HepG2 (cell line): Measurements from ENCODE around the gene TPD52L2. TPM values are rescaled to one million over a fixed set of nuclear protein-coding genes. Genes with fewer than 3 reads are reported as not detected.

Experiments used
- ARID3A ChIP-seq: IDR thresholded peaks from 2 replicates; pipeline ENCODE4 v1.6.1; 2012; ENCODE audit warnings: low read depth, low read length, improper control_type of control experiment
- CHD2 ChIP-seq: IDR thresholded peaks from 2 replicates; pipeline ENCODE4 v1.6.1; 2011; ENCODE audit warnings: low read depth, low read length, improper control_type of control experiment
- CSRNP1 ChIP-seq: sonication (generic); formaldehyde crosslinking; IDR thresholded peaks from 2 replicates; pipeline ENCODE4 v1.8.1; 2023; ENCODE audit warnings: mild to moderate bottlenecking, missing genetic modification reagents
- E2F5 ChIP-seq: sonication (generic); formaldehyde crosslinking; conservative IDR thresholded peaks from 2 replicates; pipeline ENCODE4 v1.4.0; 2020; ENCODE audit warnings: missing genetic modification reagents
- FOXC1 ChIP-seq: sonication (generic); formaldehyde crosslinking; IDR thresholded peaks from 2 replicates; pipeline ENCODE4 v1.8.0; 2022; ENCODE audit warnings: mild to moderate bottlenecking, missing genetic modification reagents, borderline replicate concordance
- HIVEP1 ChIP-seq: sonication (generic); formaldehyde crosslinking; IDR thresholded peaks from 2 replicates; pipeline ENCODE4 v1.4.0; 2020; ENCODE audit warnings: mild to moderate bottlenecking, missing genetic modification reagents
- HOXA7 ChIP-seq: sonication (generic); formaldehyde crosslinking; IDR thresholded peaks from 2 replicates; pipeline ENCODE4 v1.8.1; 2022; ENCODE audit warnings: mild to moderate bottlenecking, missing genetic modification reagents, moderate library complexity
- JUNB ChIP-seq: sonication (generic); formaldehyde crosslinking; IDR thresholded peaks from 2 replicates; pipeline ENCODE4 v1.8.0; 2022; ENCODE audit warnings: missing genetic modification reagents, mild to moderate bottlenecking, borderline replicate concordance
- MTA3 ChIP-seq: sonication (generic); formaldehyde crosslinking; IDR thresholded peaks from 2 replicates; pipeline ENCODE4 v1.4.0; 2020; ENCODE audit warnings: missing genetic modification reagents
- RBFOX2 ChIP-seq: fragments of 200-400 bp; formaldehyde crosslinking; IDR thresholded peaks from 2 replicates; pipeline ENCODE4 v1.6.1; 2017; ENCODE audit warnings: low read depth, mild to moderate bottlenecking, low read length
- RFXANK ChIP-seq: IDR thresholded peaks from 2 replicates; pipeline ENCODE4 v1.6.1; 2016
- SYNCRIP ChIP-seq: fragments of 200-400 bp; formaldehyde crosslinking; IDR thresholded peaks from 2 replicates; pipeline ENCODE4 v1.6.1; 2018; ENCODE audit warnings: mild to moderate bottlenecking, low read depth, low read length; ENCODE audit not compliant: insufficient read depth
- ZFP41 ChIP-seq: sonication (generic); formaldehyde crosslinking; IDR thresholded peaks from 2 replicates; pipeline ENCODE4 v1.4.0; 2020; ENCODE audit warnings: mild to moderate bottlenecking, missing genetic modification reagents, borderline replicate concordance
- ZFP90 ChIP-seq: sonication (generic); formaldehyde crosslinking; IDR thresholded peaks from 2 replicates; pipeline ENCODE4 v1.8.0; 2022; ENCODE audit warnings: missing genetic modification reagents, mild to moderate bottlenecking, inconsistent platforms, borderline replicate concordance
- ZNF121 ChIP-seq: sonication (generic); formaldehyde crosslinking; IDR thresholded peaks from 2 replicates; pipeline ENCODE4 v1.5.0; 2020; ENCODE audit warnings: mild to moderate bottlenecking, missing genetic modification reagents
- ZNF205 ChIP-seq: IDR thresholded peaks from 2 replicates; pipeline ENCODE4 v1.6.1; 2018; ENCODE audit warnings: missing biosample characterization, missing genetic modification reagents
- ZNF207 ChIP-seq: fragments of 450-650 bp; IDR thresholded peaks from 2 replicates; pipeline ENCODE4 v1.6.1; 2016; ENCODE audit warnings: antibody characterized with exemption, borderline replicate concordance
- ZNF546 ChIP-seq: sonication (generic); formaldehyde crosslinking; conservative IDR thresholded peaks from 2 replicates; pipeline ENCODE4 v1.8.1; 2023; ENCODE audit warnings: mild to moderate bottlenecking, missing genetic modification reagents
- ZNF609 ChIP-seq: sonication (generic); formaldehyde crosslinking; IDR thresholded peaks from 2 replicates; pipeline ENCODE4 v1.4.0; 2020; ENCODE audit warnings: mild to moderate bottlenecking, missing genetic modification reagents, borderline replicate concordance
- ZNF777 ChIP-seq: sonication (generic); formaldehyde crosslinking; IDR thresholded peaks from 2 replicates; pipeline ENCODE4 v1.4.0; 2020; ENCODE audit warnings: missing genetic modification reagents
- ZSCAN20 ChIP-seq: sonication (generic); formaldehyde crosslinking; IDR thresholded peaks from 2 replicates; pipeline ENCODE4 v1.4.0; 2020; ENCODE audit warnings: missing genetic modification reagents, mild to moderate bottlenecking, borderline replicate concordance
- polyA plus RNA-seq, 8 experiments: library from polyadenylated mRNA; depleted of rRNA in 3 of 8; stranded (reverse) in 7 of 8; unstranded in 1 of 8; fragments of >200 nt; fragmentation: Illumina TruSeq in 4 of 8; extraction: Trizol in 4 of 8; gene quantifications; 2 replicates each; pipeline versions ENCODE4 v1.2.1 to v1.2.3, GENCODE V29; 2011 to 2016; ENCODE audit warnings: low read depth in 4 of 8, missing spikeins in 1 of 8, mixed read lengths in 1 of 8; ENCODE audit not compliant: insufficient read depth in 1 of 8
- total RNA-seq, 5 experiments: library from RNA; depleted of rRNA; stranded (reverse); fragments of >200 nt; fragmentation: Illumina TruSeq; extraction: Trizol; gene quantifications; 2 replicates each; pipeline ENCODE4 v1.2.3, GENCODE V29; 2016; ENCODE audit warnings: low read depth in 1 of 5

The TPD52L2 gene
- total and polyA plus RNA-seq, 2 of the 13 experiments (the other 11 are each of a cell fraction or from before 2014, with no cell fraction given): 156 to 184 TPM

- peak; percentile 22; the same call in 1 of the 2 replicates for TF ChIP-seq ZNF609 (CRISPR knock-in tag)
- peak; percentile 73 for TF ChIP-seq RBFOX2
- TF ChIP-seq ZFP90 (CRISPR knock-in tag): 0 out of 2 replicates have a peak, but pooled peaks have one; percentile 36
- no peak for TF ChIP-seq ZNF207
- no peak for TF ChIP-seq ARID3A
- no peak for TF ChIP-seq SYNCRIP
- TF ChIP-seq ZSCAN20 (CRISPR knock-in tag): peak; percentile 69; the same call in 1 of the 2 replicates
- TF ChIP-seq E2F5 (CRISPR knock-in tag): no peak; the same call in 1 of the 2 replicates
- TF ChIP-seq FOXC1 (CRISPR knock-in tag): no peak; the same call in none of the 2 replicates
- TF ChIP-seq ZNF777: peak; percentile 99
- TF ChIP-seq HOXA7 (CRISPR knock-in tag): no peak
- peak; percentile 69; the same call in 1 of the 2 replicates for TF ChIP-seq CSRNP1 (CRISPR knock-in tag)
- no peak; the same call in 1 of the 2 replicates for TF ChIP-seq HIVEP1
- no peak; the same call in 1 of the 2 replicates for TF ChIP-seq ZFP41
- TF ChIP-seq RFXANK (CRISPR knock-in tag): no peak
- TF ChIP-seq ZNF121: peak; percentile 65; the same call in 1 of the 2 replicates
- no peak for TF ChIP-seq ZNF546 (CRISPR knock-in tag)
- no peak for TF ChIP-seq JUNB
- no peak for TF ChIP-seq MTA3
- TF ChIP-seq ZNF205 (CRISPR knock-in tag): no peak
- TF ChIP-seq CHD2: no peak
Observed at GRCh38 chr20:63831993-63832686, 32.9 kb upstream of the TPD52L2 start (continued).
